Subcutaneous adipose tissue (tissue), 4 donors: ENCODE results near the gene RFTN1. TPM values are rescaled to one million over a fixed set of nuclear protein-coding genes. Genes with fewer than 3 reads are reported as not detected.

ENCODE experiments used
- total RNA-seq, 4 donors: library from RNA; depleted of rRNA; stranded (reverse); fragments of >200 nt; gene quantifications; one replicate each; pipeline ENCODE4 v1.1.0, GENCODE V29; 2016
- TF ChIP-seq, protein P1 (sequence below): fragments of 450-650 bp; IDR thresholded peaks from one replicate; pipeline ENCODE4 v1.5.1; 2016; ENCODE audit warnings: low read depth, mild to moderate bottlenecking, control low read depth, antibody characterized with exemption, moderate library complexity

Gene RFTN1
- total RNA-seq, 4 donors from 2014 or later = 58.1 to 116 (median 97.4) TPM

DNA sequence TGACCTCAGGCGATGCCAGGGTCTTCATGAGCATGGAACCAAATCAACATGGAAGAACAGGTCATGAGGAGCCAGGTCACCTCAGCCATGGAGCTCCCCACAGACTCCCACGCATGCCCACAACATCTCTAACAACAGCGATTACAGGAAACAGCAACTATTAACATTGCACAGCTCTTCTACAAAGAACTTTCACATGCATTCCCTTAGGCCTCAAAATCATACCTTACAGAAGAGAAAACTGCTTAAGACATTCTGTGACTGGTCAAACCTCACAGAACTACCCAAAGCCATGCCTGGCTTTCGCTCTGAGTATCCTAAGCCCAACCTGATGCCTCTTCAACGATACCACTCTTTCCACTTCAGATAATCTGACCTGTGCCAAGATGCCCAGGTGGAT, 130.7 kb downstream of the RFTN1 start:
- TF ChIP-seq, protein P1, sequence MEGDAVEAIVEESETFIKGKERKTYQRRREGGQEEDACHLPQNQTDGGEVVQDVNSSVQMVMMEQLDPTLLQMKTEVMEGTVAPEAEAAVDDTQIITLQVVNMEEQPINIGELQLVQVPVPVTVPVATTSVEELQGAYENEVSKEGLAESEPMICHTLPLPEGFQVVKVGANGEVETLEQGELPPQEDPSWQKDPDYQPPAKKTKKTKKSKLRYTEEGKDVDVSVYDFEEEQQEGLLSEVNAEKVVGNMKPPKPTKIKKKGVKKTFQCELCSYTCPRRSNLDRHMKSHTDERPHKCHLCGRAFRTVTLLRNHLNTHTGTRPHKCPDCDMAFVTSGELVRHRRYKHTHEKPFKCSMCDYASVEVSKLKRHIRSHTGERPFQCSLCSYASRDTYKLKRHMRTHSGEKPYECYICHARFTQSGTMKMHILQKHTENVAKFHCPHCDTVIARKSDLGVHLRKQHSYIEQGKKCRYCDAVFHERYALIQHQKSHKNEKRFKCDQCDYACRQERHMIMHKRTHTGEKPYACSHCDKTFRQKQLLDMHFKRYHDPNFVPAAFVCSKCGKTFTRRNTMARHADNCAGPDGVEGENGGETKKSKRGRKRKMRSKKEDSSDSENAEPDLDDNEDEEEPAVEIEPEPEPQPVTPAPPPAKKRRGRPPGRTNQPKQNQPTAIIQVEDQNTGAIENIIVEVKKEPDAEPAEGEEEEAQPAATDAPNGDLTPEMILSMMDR = no peak

- TF ChIP-seq, protein P1 = no peak
These were observed 132.1 kb downstream of the RFTN1 start for GRCh38 chr3:16381426-16381825.

GRCh38 chr3:16380421-16380820, 133.1 kb downstream of the RFTN1 start:
- TF ChIP-seq, protein P1 = no peak

DNA sequence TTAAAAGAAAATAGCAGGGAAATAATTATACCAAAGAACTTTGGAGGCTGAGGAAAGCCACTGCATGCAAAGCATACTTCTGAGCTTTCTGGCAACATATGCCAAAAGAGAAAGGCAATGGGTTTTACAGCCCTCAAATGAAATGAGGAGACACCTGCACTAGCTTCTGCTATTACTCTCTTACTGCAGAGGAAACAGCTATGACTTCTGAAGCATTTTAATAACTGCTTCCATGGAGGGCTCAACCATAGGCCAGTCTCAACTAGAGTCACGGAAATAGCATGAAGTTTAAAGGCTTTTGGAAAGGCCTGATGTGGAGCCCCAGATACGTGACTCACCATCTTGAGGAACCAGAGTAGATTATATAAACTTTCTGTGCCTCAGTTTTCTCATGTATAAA, 133.7 kb downstream of the RFTN1 start:
- TF ChIP-seq, protein P1 = no peak

- TF ChIP-seq, protein P1 = no peak
These were observed 134.6 kb downstream of the RFTN1 start for GRCh38 chr3:16378920-16379319.

DNA sequence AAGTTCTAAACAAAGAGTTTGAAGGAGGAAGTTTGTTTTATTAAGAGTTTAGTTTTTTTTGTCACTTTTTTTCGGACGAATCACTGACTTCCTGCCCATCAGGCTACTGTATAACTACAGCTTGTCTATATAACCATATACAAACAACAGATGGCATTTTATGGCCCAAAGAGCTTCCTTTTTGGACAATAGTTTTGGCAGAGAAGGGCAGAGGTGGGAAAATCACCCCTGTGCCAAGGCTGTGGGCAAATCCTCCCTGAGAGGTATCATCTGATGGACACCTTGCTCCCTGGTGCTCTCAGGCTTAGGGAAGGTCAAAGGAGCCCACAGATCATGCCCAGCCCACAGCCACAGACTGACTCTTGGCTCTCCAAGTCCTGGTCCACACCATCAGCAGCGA, 135.1 kb downstream of the RFTN1 start:
- TF ChIP-seq, protein P1 = no peak

GRCh38 chr3:16377847-16378302, 135.6 kb downstream of the RFTN1 start:
- TF ChIP-seq, protein P1 = no peak
